Transverse colon (tissue), 4 donors: ENCODE data around the gene EPYC.

ENCODE experiments used
- POLR2A ChIP-seq: fragments of 450-650 bp; IDR thresholded peaks from one replicate; pipeline ENCODE4 v1.6.1; 2016; ENCODE audit warnings: antibody characterized with exemption, mild to moderate bottlenecking, moderate library complexity
- POLR2AphosphoS5 ChIP-seq, 3 donors: sonication (generic); formaldehyde crosslinking; IDR thresholded peaks; one replicate each; pipeline ENCODE4 v1.6.1; 2016; ENCODE audit warnings: antibody characterized with exemption in 3 of 3
- TF ChIP-seq, protein P1 (sequence below), 5 experiments: fragments of 200-600 bp in 3 of 5; fragments of 450-650 bp in 2 of 5; sonication (generic) in 3 of 5; IDR thresholded peaks; 1 replicate in 2 of 5; 2 replicates in 3 of 5; pipeline ENCODE4 v1.5.1; 2016 to 2017; ENCODE audit warnings: antibody characterized with exemption in 5 of 5, inconsistent platforms in 3 of 5, mild to moderate bottlenecking in 2 of 5, moderate library complexity in 1 of 5

DNA sequence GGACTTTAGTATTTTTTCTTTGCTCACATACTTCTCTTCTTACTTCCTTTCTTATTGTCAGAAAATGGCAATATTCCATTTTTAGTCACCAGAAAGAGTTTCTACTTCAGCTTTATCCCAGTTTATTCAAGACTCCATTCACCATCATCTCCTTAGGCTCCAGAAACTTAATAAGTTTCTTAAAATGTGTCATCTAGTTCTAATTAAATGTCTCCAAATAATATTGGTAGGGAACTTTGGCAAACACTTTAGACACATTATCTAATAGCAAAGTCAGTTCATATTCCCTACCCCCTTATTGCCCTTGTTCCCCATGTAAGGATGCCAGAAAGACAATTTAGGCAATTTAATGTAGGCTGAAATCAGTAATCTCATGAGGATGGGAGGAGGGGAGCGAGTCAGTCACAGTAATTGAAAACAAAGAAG lies 15.1 kb downstream of the EPYC start:
- TF ChIP-seq, protein P1, sequence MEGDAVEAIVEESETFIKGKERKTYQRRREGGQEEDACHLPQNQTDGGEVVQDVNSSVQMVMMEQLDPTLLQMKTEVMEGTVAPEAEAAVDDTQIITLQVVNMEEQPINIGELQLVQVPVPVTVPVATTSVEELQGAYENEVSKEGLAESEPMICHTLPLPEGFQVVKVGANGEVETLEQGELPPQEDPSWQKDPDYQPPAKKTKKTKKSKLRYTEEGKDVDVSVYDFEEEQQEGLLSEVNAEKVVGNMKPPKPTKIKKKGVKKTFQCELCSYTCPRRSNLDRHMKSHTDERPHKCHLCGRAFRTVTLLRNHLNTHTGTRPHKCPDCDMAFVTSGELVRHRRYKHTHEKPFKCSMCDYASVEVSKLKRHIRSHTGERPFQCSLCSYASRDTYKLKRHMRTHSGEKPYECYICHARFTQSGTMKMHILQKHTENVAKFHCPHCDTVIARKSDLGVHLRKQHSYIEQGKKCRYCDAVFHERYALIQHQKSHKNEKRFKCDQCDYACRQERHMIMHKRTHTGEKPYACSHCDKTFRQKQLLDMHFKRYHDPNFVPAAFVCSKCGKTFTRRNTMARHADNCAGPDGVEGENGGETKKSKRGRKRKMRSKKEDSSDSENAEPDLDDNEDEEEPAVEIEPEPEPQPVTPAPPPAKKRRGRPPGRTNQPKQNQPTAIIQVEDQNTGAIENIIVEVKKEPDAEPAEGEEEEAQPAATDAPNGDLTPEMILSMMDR (IDR thresholded peaks at IDR 0.05): no peak
- TF ChIP-seq POLR2AphosphoS5 (IDR thresholded peaks at IDR 0.05): no peak
- no peak for TF ChIP-seq POLR2A
